Measurements from ENCODE around the gene PKD2L1. TPM values are rescaled to one million over a fixed set of nuclear protein-coding genes. Genes with fewer than 3 reads are reported as not detected.
A peak's percentile ranks its signal among the peaks of the same experiment; 100 is the strongest.

The PKD2L1 gene
- total and polyA plus RNA-seq, 8 donors, result 0.11 to 0.54 TPM; not detected in 6

DNA sequence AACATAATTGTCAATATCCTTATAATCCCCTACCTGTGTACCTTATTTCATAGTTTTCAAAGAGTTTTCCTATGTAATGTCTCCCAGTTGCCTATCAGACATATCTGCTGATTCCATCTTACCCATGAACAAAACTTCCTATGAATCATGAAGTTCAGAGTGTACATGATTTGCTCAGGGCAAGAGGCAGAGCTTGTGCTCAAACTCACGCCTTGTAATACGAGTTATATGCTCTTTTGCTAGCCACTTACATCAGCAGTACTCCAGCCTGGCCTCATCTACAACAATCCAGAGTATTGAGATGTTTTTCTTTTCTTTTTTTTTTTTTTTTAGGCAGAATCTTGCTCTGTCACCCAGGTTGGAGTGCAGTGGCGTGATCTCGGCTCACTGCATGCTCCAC, 11.8 kb downstream of the PKD2L1 start:
- Histone ChIP-seq H3K27ac (no peak overlapping the region), H3K4me1 (no peaks in the 10 kb centered on the region), H3K27me3 (peaks cover 0 to 3% (median 0%) of the 10 kb centered on the region in 4 donors), H3K4me3 (no peak overlapping the region), H3K9me3 (no peaks in the 10 kb centered on the region), H3K36me3 (no peaks in the 10 kb centered on the region)
- WGBS, 2 donors, result 76 to 93% methylated on average over 4 of the region's 4 CpGs
- ATAC-seq, result no peak
- FAIRE-seq, result no peak
- intact Hi-C loops (cut with DNase I), result no loop called here
- DNase-seq, result no peak
- TF ChIP-seq, protein P1, sequence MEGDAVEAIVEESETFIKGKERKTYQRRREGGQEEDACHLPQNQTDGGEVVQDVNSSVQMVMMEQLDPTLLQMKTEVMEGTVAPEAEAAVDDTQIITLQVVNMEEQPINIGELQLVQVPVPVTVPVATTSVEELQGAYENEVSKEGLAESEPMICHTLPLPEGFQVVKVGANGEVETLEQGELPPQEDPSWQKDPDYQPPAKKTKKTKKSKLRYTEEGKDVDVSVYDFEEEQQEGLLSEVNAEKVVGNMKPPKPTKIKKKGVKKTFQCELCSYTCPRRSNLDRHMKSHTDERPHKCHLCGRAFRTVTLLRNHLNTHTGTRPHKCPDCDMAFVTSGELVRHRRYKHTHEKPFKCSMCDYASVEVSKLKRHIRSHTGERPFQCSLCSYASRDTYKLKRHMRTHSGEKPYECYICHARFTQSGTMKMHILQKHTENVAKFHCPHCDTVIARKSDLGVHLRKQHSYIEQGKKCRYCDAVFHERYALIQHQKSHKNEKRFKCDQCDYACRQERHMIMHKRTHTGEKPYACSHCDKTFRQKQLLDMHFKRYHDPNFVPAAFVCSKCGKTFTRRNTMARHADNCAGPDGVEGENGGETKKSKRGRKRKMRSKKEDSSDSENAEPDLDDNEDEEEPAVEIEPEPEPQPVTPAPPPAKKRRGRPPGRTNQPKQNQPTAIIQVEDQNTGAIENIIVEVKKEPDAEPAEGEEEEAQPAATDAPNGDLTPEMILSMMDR (IDR thresholded peaks at IDR 0.05), result no peak

DNA sequence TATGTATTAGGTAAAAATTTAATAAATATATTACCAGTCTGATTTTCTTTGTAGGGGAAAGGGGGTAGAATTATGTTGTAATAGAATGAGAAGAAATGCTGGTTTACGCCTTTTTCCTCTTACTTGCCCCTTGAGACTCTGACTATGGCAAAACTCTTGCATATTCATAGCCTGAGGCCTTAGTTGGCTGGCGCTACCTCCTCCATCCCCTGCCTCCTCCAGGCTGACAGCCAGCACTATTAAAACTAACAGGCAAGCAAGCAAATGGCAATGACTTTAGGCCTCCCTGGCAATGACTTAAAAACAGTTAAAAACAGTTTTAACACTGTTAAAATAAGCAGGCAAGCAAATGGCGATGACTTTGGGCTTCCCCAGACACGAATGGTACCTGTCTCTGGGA, 14.4 kb downstream of the PKD2L1 start:
- intact Hi-C loops (cut with DNase I), result no loop called here
- ATAC-seq (peak in 1 of 4 donors; percentile 45), DNase-seq (no peak), FAIRE-seq (no peak)
- TF ChIP-seq, protein P1 (IDR thresholded peaks at IDR 0.05), result no peak
- H3K9me3 ChIP-seq, result no peaks in the 10 kb centered on the region
- H3K27me3 ChIP-seq, result peaks cover 0 to 5% (median 1%) of the 10 kb centered on the region in 4 donors
- no peaks in the 10 kb centered on the region for H3K36me3 ChIP-seq
- 69 to 87% methylated on average over 4 of the region's 4 CpGs for WGBS, 2 donors
- H3K4me1 ChIP-seq, result no peaks in the 10 kb centered on the region
- no peak overlapping the region for H3K4me3 ChIP-seq
- no peak overlapping the region for H3K27ac ChIP-seq

DNA sequence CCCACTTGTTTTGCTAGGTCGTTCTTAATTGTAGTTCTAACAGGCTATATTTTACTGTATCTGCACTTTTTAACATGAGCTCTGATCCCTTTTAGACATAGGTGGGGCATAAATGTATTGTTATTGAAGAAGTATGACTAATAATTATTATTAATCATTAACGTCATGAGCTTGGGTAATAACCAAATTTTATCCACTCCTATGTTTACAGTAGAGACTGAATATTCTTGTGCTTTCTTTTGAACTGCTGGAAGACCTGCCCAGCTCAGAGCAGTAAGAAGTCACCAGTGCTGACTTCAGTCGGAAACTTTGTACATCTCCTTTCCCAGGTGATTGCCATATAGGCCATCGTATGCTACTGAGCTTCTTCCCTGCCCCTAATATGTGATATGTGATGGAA, 18.7 kb downstream of the PKD2L1 start:
- ATAC-seq (peak in 1 of 4 donors; percentile 19), FAIRE-seq (no peak), DNase-seq (no peak)
- Histone ChIP-seq H3K36me3 (no peaks in the 10 kb centered on the region), H3K27ac (no peak overlapping the region), H3K4me1 (no peaks in the 10 kb centered on the region), H3K9me3 (no peaks in the 10 kb centered on the region), H3K27me3 (peaks cover 0 to 7% (median 0%) of the 10 kb centered on the region in 4 donors), H3K4me3 (no peak overlapping the region)
- 55 to 61% methylated on average over 4 of the region's 4 CpGs for WGBS, 2 donors
- intact Hi-C loops (cut with DNase I), result no loop called here
- TF ChIP-seq, protein P1 (IDR thresholded peaks at IDR 0.05), result no peak

DNA sequence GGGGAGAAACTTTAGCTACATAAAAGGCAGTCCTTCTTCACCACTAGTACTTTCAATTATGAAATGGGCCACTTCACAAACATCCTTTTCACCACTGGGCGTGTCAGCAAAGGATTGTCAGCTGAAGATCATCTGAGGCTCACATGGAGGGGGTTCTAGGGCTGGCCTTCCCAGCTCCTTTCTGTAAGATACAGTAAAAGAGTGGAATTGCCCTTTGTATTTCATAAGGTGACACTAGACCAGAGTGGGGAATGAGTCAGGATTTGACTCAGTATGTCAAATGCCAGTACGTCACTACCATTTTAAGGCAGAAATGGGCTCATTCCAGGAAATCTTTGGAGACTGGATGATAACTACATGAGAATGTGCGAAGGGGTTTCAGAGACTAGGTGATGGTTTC, 22.3 kb downstream of the PKD2L1 start:
- 73 to 82% methylated on average over 3 of the region's 3 CpGs for WGBS, 2 donors
- Histone ChIP-seq H3K27ac (no peak overlapping the region), H3K36me3 (no peaks in the 10 kb centered on the region), H3K9me3 (no peaks in the 10 kb centered on the region), H3K27me3 (peaks cover 0 to 12% (median 5%) of the 10 kb centered on the region in 4 donors), H3K4me1 (no peaks in the 10 kb centered on the region), H3K4me3 (no peak overlapping the region)
- TF ChIP-seq, protein P1 (IDR thresholded peaks at IDR 0.05), result no peak
- DNase-seq (no peak), ATAC-seq (no peak), FAIRE-seq (no peak)
- intact Hi-C loops (cut with DNase I), result no loop called here

DNA sequence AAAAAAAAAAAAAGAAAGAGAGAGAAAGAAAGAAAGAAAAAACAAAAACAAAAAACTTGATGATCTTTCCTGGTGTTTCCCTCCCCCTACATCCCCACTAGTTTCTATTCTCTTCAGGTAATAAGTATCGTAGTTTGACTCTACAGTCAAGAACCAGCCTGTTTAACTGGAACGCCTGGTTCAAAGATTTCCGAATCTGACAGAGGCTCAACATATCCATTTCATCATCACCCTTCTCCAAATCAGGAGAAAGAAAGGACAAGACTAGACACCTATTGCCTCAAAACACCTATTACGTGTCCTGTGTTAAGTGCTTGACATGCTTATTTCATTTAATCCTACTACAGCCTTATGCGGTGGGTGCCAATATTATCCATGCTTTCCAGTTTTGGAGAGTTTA, 23.2 kb downstream of the PKD2L1 start:
- FAIRE-seq, result no peak

More for the DNA sequence above, 23.2 kb downstream of the PKD2L1 start:
- 73 to 86% methylated on average over 5 of the region's 5 CpGs for WGBS, 2 donors
- intact Hi-C loops (cut with DNase I), result no loop called here
- no peaks in the 10 kb centered on the region for H3K9me3 ChIP-seq
- no peak overlapping the region for H3K4me3 ChIP-seq
- H3K4me1 ChIP-seq, result no peaks in the 10 kb centered on the region
- peaks cover 0 to 12% (median 5%) of the 10 kb centered on the region in 4 donors for H3K27me3 ChIP-seq
- TF ChIP-seq, protein P1 (IDR thresholded peaks at IDR 0.05), result no peak
- DNase-seq (no peak), ATAC-seq (no peak)
- H3K36me3 ChIP-seq, result no peaks in the 10 kb centered on the region
- H3K27ac ChIP-seq, result no peak overlapping the region

All from pancreas (tissue), 10 donors.